Calu3 (cell line): ENCODE data around the gene WASF3. TPM values are rescaled to one million over a fixed set of nuclear protein-coding genes. Genes with fewer than 3 reads are reported as not detected.

Source experiments
- BruUV-seq: library from RNA; stranded (reverse); fragments of 400-500 nt; replicated peaks from 2 replicates; lab custom pipeline; 2021; lab: Mats Ljungman, UMichigan
- CTCF ChIA-PET: fragments of 300-600 bp; sonication (Branson Sonifier 250); formaldehyde crosslinking; loops from one replicate; lab custom pipeline; 2022; ENCODE audit warnings: antibody characterized with exemption; lab: Charles Lee
- DNase-seq: peaks from one replicate; pipeline ENCODE4 v3.0.0; 2022
- H3K27ac Mint-ChIP-seq: one replicate; pipeline ENCODE4 v1.8.0; 2022; ENCODE audit warnings: mixed read lengths; ENCODE audit not compliant: unreplicated experiment
- H3K27me3 Mint-ChIP-seq: one replicate; pipeline ENCODE4 v1.8.0; 2022; ENCODE audit warnings: mixed read lengths; ENCODE audit not compliant: unreplicated experiment
- H3K36me3 Mint-ChIP-seq: one replicate; pipeline ENCODE4 v1.8.0; 2022; ENCODE audit warnings: mild to moderate bottlenecking, moderate library complexity, mixed read lengths; ENCODE audit not compliant: insufficient read depth, unreplicated experiment
- H3K4me1 Mint-ChIP-seq: one replicate; pipeline ENCODE4 v1.8.0; 2022; ENCODE audit warnings: mild to moderate bottlenecking, low read depth, mixed read lengths; ENCODE audit not compliant: unreplicated experiment
- H3K4me3 Mint-ChIP-seq: one replicate; pipeline ENCODE4 v1.8.0; 2022; ENCODE audit warnings: mild to moderate bottlenecking, low read depth, moderate library complexity, mixed read lengths; ENCODE audit not compliant: unreplicated experiment
- H3K9me3 Mint-ChIP-seq: one replicate; pipeline ENCODE4 v1.8.0; 2022; ENCODE audit warnings: low read depth, mixed read lengths; ENCODE audit not compliant: unreplicated experiment
- CTCF ChIP-seq: fragments of 200-600 bp; IDR thresholded peaks from one replicate; pipeline ENCODE4 v1.8.0; 2022; ENCODE audit warnings: antibody characterized with exemption; ENCODE audit not compliant: unreplicated experiment
- intact Hi-C: fragments of 100-400 bp; cut with micrococcal nuclease; formaldehyde crosslinking; loops from one replicate; pipeline ENCODE4 v1.10.0; 2022; ENCODE audit not compliant: unreplicated experiment
- total RNA-seq: library from RNA; stranded (reverse); gene quantifications from 2 replicates; pipeline ENCODE4 v1.2.3, GENCODE V29; 2022

The WASF3 gene
- total RNA-seq, 1 experiment from 2014 or later = 8.7 TPM

- no peak for TF ChIP-seq CTCF
- peaks cover 13% of the 10 kb centered on the region for H3K27me3 Mint-ChIP-seq
- H3K27ac Mint-ChIP-seq = no peak overlapping the region
- BruUV-seq = no TSS peak
- no peaks in the 10 kb centered on the region for H3K36me3 Mint-ChIP-seq
- no peaks in the 10 kb centered on the region for H3K4me1 Mint-ChIP-seq
- H3K4me3 Mint-ChIP-seq = no peak overlapping the region
- no peak for DNase-seq
- H3K9me3 Mint-ChIP-seq = no peaks in the 10 kb centered on the region
- intact Hi-C loops = no loop called here
- CTCF ChIA-PET = interaction anchor here (0.7 to 1.0 kb wide), 2 partner anchors 11 to 555 kb away, joined by 6 read pairs; no protein-coding TSS in a partner anchor
Measured at GRCh38 chr13:26716984-26717383, 159.5 kb downstream of the WASF3 start.

GRCh38 chr13:26718146-26718545, 160.7 kb downstream of the WASF3 start:
- Mint-ChIP-seq H3K27ac (no peak overlapping the region), H3K36me3 (no peaks in the 10 kb centered on the region), H3K4me3 (no peak overlapping the region), H3K27me3 (peaks cover 22% of the 10 kb centered on the region), H3K4me1 (no peaks in the 10 kb centered on the region), H3K9me3 (no peaks in the 10 kb centered on the region)
- no TSS peak for BruUV-seq
- CTCF ChIA-PET = interaction anchor here (0.5 kb wide), 1 partner anchor 213 kb away, joined by 3 read pairs; no protein-coding TSS in a partner anchor
- TF ChIP-seq CTCF = no peak
- no peak for DNase-seq
- intact Hi-C loops = no loop called here

GRCh38 chr13:26718872-26719271, 161.4 kb downstream of the WASF3 start:
- H3K4me3 Mint-ChIP-seq = no peak overlapping the region
- H3K27me3 Mint-ChIP-seq = peaks cover 22% of the 10 kb centered on the region
- CTCF ChIA-PET = no interaction called here
- intact Hi-C loops = no loop called here
- no peak overlapping the region for H3K27ac Mint-ChIP-seq
- H3K9me3 Mint-ChIP-seq = no peaks in the 10 kb centered on the region
- BruUV-seq = no TSS peak
- H3K4me1 Mint-ChIP-seq = no peaks in the 10 kb centered on the region
- H3K36me3 Mint-ChIP-seq = no peaks in the 10 kb centered on the region
- no peak for TF ChIP-seq CTCF
- no peak for DNase-seq

DNA sequence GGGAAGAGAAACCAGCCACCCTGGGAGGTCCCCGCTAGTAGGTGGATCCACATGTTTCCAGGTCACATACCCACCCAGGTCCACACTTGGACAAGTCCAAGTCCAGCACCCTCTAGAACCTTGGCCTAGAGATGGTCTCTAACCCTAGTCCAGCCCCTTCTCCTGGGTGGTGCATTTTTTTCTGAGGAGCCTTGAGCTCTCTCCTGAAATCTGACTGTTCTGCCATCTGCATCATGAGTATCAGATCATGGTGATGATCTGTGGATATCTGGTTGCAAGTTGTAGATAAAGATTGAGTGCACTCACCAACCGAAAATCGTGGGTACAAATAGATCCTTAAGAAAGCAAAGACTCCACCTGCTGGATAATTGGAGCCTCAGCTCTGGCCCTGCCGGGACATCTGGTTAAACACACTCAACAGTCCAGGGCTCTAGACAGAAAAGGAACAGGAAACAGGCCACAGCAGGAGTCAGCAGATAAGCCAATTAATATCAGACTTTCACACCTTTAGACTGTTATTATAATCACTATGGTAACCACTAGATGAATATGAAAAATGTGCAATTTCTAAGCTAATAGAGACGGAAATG, 162.0 kb downstream of the WASF3 start:
- no TSS peak for BruUV-seq
- Mint-ChIP-seq H3K4me1 (no peaks in the 10 kb centered on the region), H3K27ac (no peak overlapping the region), H3K4me3 (no peak overlapping the region), H3K9me3 (no peaks in the 10 kb centered on the region), H3K27me3 (peaks cover 22% of the 10 kb centered on the region), H3K36me3 (no peaks in the 10 kb centered on the region)
- no peak for TF ChIP-seq CTCF
- intact Hi-C loops = no loop called here
- CTCF ChIA-PET = no interaction called here
- no peak for DNase-seq
